ENCODE measurements around the gene NUMA1. TPM values are rescaled to one million over a fixed set of nuclear protein-coding genes. Genes with fewer than 3 reads are reported as not detected.

The NUMA1 gene
- total and polyA plus RNA-seq, 2 of the 13 experiments (the other 11 are each of a cell fraction or from before 2014, with no cell fraction given): 57.3 to 60.2 TPM

GRCh38 chr11:71977090-71977489, 103.3 kb downstream of the NUMA1 start:
- no peak overlapping the region for H3K9ac ChIP-seq (ENCODE audit: insufficient read depth, low read depth, low read length)

GRCh38 chr11:71976551-71976950, 103.8 kb downstream of the NUMA1 start:
- BruUV-seq (replicated peaks): no TSS peak
- TF ChIP-seq SNAI1 (CRISPR knock-in tag; IDR thresholded peaks at IDR 0.05; ENCODE audit: borderline replicate concordance): no peak
- no peak for TF ChIP-seq RFX3 (CRISPR knock-in tag; IDR thresholded peaks at IDR 0.05)
- no peak for TF ChIP-seq BRCA1 (CRISPR knock-in tag; IDR thresholded peaks at IDR 0.05)
- no peak for TF ChIP-seq ZNF143 (CRISPR knock-in tag; IDR thresholded peaks at IDR 0.05)
- no peak for TF ChIP-seq ZGPAT (CRISPR knock-in tag; IDR thresholded peaks at IDR 0.05)
- no peak for TF ChIP-seq ZNF704 (CRISPR knock-in tag; IDR thresholded peaks at IDR 0.05; ENCODE audit: borderline replicate concordance)
- TF ChIP-seq FOXO1 (CRISPR knock-in tag; IDR thresholded peaks at IDR 0.05): no peak
- TF ChIP-seq ZNF644 (CRISPR knock-in tag; IDR thresholded peaks at IDR 0.05; ENCODE audit: low read depth): no peak
- no peak for TF ChIP-seq PREB (CRISPR knock-in tag; IDR thresholded peaks at IDR 0.05)
- TF ChIP-seq SRY (CRISPR knock-in tag; IDR thresholded peaks at IDR 0.05): no peak
- no peak for TF ChIP-seq MTA1 (CRISPR knock-in tag; IDR thresholded peaks at IDR 0.05; ENCODE audit: borderline replicate concordance)
- no peak for TF ChIP-seq CHD2 (IDR thresholded peaks at IDR 0.05; ENCODE audit: low read depth, low read length)
- no peak for TF ChIP-seq MED1 (CRISPR knock-in tag; IDR thresholded peaks at IDR 0.05)
- intact Hi-C loops (cut with micrococcal nuclease; ENCODE audit: unreplicated experiment): no loop called here

More at GRCh38 chr11:71977090-71977489, 103.3 kb downstream of the NUMA1 start:
- H3K27me3 ChIP-seq (ENCODE audit: control insufficient read depth in 1 of 2, insufficient read depth in 2 of 2, low read length in 2 of 2): no peaks in the 10 kb centered on the region
- no TSS peak for BruUV-seq (replicated peaks)
- no peak for FAIRE-seq
- peaks cover 2% of the 10 kb centered on the region for H3K79me2 ChIP-seq (ENCODE audit: insufficient read depth, low read length)
- H3K4me2 ChIP-seq (ENCODE audit: low read depth, low read length): no peak overlapping the region
- H3K27ac ChIP-seq (ENCODE audit: extremely low read length, insufficient read depth, low read length): no peak overlapping the region
- no peak overlapping the region for H2AFZ ChIP-seq (ENCODE audit: low read length)
- ChIA-PET POLR2A (interaction anchor here (1.3 kb wide), 1 partner anchor 28 kb away, joined by 3 read pairs; no protein-coding TSS in a partner anchor), CTCF (ENCODE audit: low intra/inter-chr PET ratio, low total read pairs) (interaction anchor here (1.3 kb wide), 1 partner anchor 167 kb away, joined by 5 read pairs; no protein-coding TSS in a partner anchor)
- in situ Hi-C loops (cut with HindIII; ENCODE audit: extremely low pct_ligation_motif_present, low pct_unique_long_range_greater_than_20kb): no loop called here
- no peaks in the 10 kb centered on the region for H4K20me1 ChIP-seq (ENCODE audit: insufficient read depth, low read length)
- intact Hi-C loops (cut with micrococcal nuclease; ENCODE audit: unreplicated experiment): no loop called here
- no peak overlapping the region for H3K4me3 ChIP-seq (replicated peaks in 1 of 3; ENCODE audit: insufficient read depth in 1 of 3, low read depth in 2 of 3, low read length in 3 of 3)
- peaks cover 8 to 35% of the 10 kb centered on the region in 2 experiments; a peak in 4 of 5 replicates for H3K36me3 ChIP-seq (replicated peaks in 1 of 2; ENCODE audit: control insufficient read depth in 1 of 2, insufficient read depth in 2 of 2, low read length in 2 of 2)
- TF ChIP-seq ZNF335 (CRISPR knock-in tag; IDR thresholded peaks at IDR 0.05): no peak
- no peak for TF ChIP-seq ZNF138 (CRISPR knock-in tag; IDR thresholded peaks at IDR 0.05; ENCODE audit: low read depth)
- no peak for TF ChIP-seq KDM5A (IDR thresholded peaks at IDR 0.05; ENCODE audit: borderline replicate concordance, low read length)
- TF ChIP-seq ZNF33A (CRISPR knock-in tag; IDR thresholded peaks at IDR 0.05; ENCODE audit: borderline replicate concordance): no peak
- no peak for ATAC-seq
- no peaks in the 10 kb centered on the region for H3K4me1 ChIP-seq (ENCODE audit: insufficient read depth, low read length)
- WGBS (ENCODE audit: low lambda C conversion rate): 75% methylated on average over 1 of the region's 1 CpG
- no peak for DNase-seq (ENCODE audit: low spot score)
- no peaks in the 10 kb centered on the region for H3K9me3 ChIP-seq (ENCODE audit: low read length)

More at GRCh38 chr11:71976551-71976950, 103.8 kb downstream of the NUMA1 start:
- no peaks in the 10 kb centered on the region for H4K20me1 ChIP-seq (ENCODE audit: insufficient read depth, low read length)
- H3K27ac ChIP-seq (ENCODE audit: extremely low read length, insufficient read depth, low read length): no peak overlapping the region
- no peak for FAIRE-seq
- peaks cover 2% of the 10 kb centered on the region for H3K79me2 ChIP-seq (ENCODE audit: insufficient read depth, low read length)
- 98% methylated on average over 5 of the region's 5 CpGs for WGBS (ENCODE audit: low lambda C conversion rate)
- H3K9me3 ChIP-seq (ENCODE audit: low read length): no peaks in the 10 kb centered on the region
- H2AFZ ChIP-seq (ENCODE audit: low read length): no peak overlapping the region
- DNase-seq (ENCODE audit: low spot score): no peak
- no peaks in the 10 kb centered on the region for H3K4me1 ChIP-seq (ENCODE audit: insufficient read depth, low read length)
- CTCF ChIA-PET (ENCODE audit: low intra/inter-chr PET ratio, low total read pairs): no interaction called here
- peaks cover 7 to 41% of the 10 kb centered on the region in 2 experiments; a peak in 4 of 5 replicates for H3K36me3 ChIP-seq (replicated peaks in 1 of 2; ENCODE audit: control insufficient read depth in 1 of 2, insufficient read depth in 2 of 2, low read length in 2 of 2)
- H3K27me3 ChIP-seq (ENCODE audit: control insufficient read depth in 1 of 2, insufficient read depth in 2 of 2, low read length in 2 of 2): no peaks in the 10 kb centered on the region
- no peak overlapping the region for H3K9ac ChIP-seq (ENCODE audit: insufficient read depth, low read depth, low read length)
- in situ Hi-C loops (cut with HindIII; ENCODE audit: extremely low pct_ligation_motif_present, low pct_unique_long_range_greater_than_20kb): no loop called here
- no peak overlapping the region for H3K4me3 ChIP-seq (replicated peaks in 1 of 3; ENCODE audit: insufficient read depth in 1 of 3, low read depth in 2 of 3, low read length in 3 of 3)
- ATAC-seq: no peak
- POLR2A ChIA-PET: interaction anchor here (1.3 kb wide), 1 partner anchor 28 kb away, joined by 3 read pairs; no protein-coding TSS in a partner anchor
- H3K4me2 ChIP-seq (ENCODE audit: low read depth, low read length): no peak overlapping the region
